Endothelial cell (in vitro differentiated cells): ENCODE data around the gene ATRNL1. TPM values are rescaled to one million over a fixed set of nuclear protein-coding genes. Genes with fewer than 3 reads are reported as not detected.
"Not testable (repeated sequence)": the region's sequence is repeated elsewhere in the genome, so short reads cannot be mapped to it uniquely, and the experiment has no call there.

Experiments
- DNase-seq: peaks from one replicate; pipeline ENCODE4 v3.0.0; 2021; ENCODE audit warnings: low spot score
- H3K27ac Mint-ChIP-seq: one replicate; pipeline ENCODE4 v1.8.0; 2021; ENCODE audit warnings: mixed read lengths, inconsistent platforms; ENCODE audit not compliant: unreplicated experiment
- H3K27me3 Mint-ChIP-seq: one replicate; pipeline ENCODE4 v1.8.0; 2021; ENCODE audit warnings: mild to moderate bottlenecking, moderate library complexity, mixed read lengths, inconsistent platforms; ENCODE audit not compliant: unreplicated experiment
- H3K36me3 Mint-ChIP-seq: one replicate; pipeline ENCODE4 v1.8.0; 2021; ENCODE audit warnings: mild to moderate bottlenecking, low read depth, mixed read lengths, inconsistent platforms; ENCODE audit not compliant: unreplicated experiment
- H3K4me1 Mint-ChIP-seq: one replicate; pipeline ENCODE4 v1.8.0; 2021; ENCODE audit warnings: mild to moderate bottlenecking, mixed read lengths, inconsistent platforms; ENCODE audit not compliant: unreplicated experiment
- H3K4me3 Mint-ChIP-seq: one replicate; pipeline ENCODE4 v1.8.0; 2021; ENCODE audit warnings: mild to moderate bottlenecking, mixed read lengths, inconsistent platforms; ENCODE audit not compliant: unreplicated experiment
- H3K9me3 Mint-ChIP-seq: one replicate; pipeline ENCODE4 v1.8.0; 2021; ENCODE audit warnings: mixed read lengths, inconsistent platforms; ENCODE audit not compliant: unreplicated experiment
- total RNA-seq: library from RNA; stranded (reverse); fragmentation: NEBNext Ultra II Directional; extraction: Animal tissue kit (Norgen Biotek cat#: 25700); gene quantifications from one replicate; pipeline ENCODE4 v1.2.1, GENCODE V29; 2021; ENCODE audit not compliant: unreplicated experiment
- TF ChIP-seq, protein P1 (sequence below): fragments of 200-600 bp; sonication (generic); IDR thresholded peaks from one replicate; pipeline ENCODE4 v1.5.0; 2021; ENCODE audit warnings: antibody characterized with exemption; ENCODE audit not compliant: unreplicated experiment

ATRNL1 gene
- total RNA-seq, 1 donor from 2014 or later, result 32.5 TPM

DNA sequence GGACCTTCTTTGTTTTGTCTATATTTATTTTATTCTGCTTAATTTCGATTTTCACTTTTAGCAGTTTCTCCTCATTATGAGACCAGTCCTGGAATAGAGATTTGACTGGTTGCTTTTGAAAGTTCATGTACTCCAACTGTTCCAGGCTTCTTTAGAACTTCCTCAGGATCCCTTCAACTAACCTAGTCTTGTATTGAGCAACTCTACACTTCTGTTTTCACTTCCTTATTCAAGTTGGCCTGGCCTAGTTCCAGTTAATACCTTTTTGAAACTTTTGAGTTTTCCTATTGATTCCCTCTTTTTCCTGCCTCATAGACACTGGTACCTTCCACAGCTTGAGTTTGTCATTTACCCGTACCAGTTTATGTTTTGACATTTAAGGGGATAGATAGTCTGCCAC lies 421.7 kb downstream of the ATRNL1 start:
- Mint-ChIP-seq H3K36me3 (no peaks in the 10 kb centered on the region), H3K27me3 (no peaks in the 10 kb centered on the region), H3K4me3 (no peak overlapping the region), H3K9me3 (no peaks in the 10 kb centered on the region), H3K4me1 (no peaks in the 10 kb centered on the region), H3K27ac (no peak overlapping the region)
- no peak for DNase-seq
- TF ChIP-seq, protein P1, sequence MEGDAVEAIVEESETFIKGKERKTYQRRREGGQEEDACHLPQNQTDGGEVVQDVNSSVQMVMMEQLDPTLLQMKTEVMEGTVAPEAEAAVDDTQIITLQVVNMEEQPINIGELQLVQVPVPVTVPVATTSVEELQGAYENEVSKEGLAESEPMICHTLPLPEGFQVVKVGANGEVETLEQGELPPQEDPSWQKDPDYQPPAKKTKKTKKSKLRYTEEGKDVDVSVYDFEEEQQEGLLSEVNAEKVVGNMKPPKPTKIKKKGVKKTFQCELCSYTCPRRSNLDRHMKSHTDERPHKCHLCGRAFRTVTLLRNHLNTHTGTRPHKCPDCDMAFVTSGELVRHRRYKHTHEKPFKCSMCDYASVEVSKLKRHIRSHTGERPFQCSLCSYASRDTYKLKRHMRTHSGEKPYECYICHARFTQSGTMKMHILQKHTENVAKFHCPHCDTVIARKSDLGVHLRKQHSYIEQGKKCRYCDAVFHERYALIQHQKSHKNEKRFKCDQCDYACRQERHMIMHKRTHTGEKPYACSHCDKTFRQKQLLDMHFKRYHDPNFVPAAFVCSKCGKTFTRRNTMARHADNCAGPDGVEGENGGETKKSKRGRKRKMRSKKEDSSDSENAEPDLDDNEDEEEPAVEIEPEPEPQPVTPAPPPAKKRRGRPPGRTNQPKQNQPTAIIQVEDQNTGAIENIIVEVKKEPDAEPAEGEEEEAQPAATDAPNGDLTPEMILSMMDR, result no peak

DNA sequence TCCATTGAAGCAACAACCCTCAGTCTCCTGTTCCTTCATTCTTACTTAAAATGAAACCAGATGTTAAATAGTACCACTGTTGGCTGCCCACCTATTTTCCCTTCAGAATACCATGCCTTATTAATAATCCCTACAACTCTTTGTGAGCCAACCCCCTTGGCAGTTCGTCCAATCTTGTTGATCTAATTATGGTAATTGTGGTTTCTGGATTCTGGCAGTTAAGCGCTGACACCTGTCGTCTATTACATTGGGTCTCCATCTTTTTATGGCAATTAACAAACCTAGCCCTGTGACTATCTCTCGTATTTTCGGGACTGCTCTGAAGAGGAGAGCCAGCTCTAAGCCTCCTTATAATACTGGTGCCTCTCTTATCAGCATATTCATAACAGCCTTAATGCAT lies 432.0 kb downstream of the ATRNL1 start:
- no peak for DNase-seq
- no peak overlapping the region for H3K4me3 Mint-ChIP-seq
- TF ChIP-seq, protein P1, result no peak
- no peaks in the 10 kb centered on the region for H3K36me3 Mint-ChIP-seq
- no peaks in the 10 kb centered on the region for H3K27me3 Mint-ChIP-seq
- no peaks in the 10 kb centered on the region for H3K9me3 Mint-ChIP-seq
- no peak overlapping the region for H3K27ac Mint-ChIP-seq
- H3K4me1 Mint-ChIP-seq, result no peaks in the 10 kb centered on the region

DNA sequence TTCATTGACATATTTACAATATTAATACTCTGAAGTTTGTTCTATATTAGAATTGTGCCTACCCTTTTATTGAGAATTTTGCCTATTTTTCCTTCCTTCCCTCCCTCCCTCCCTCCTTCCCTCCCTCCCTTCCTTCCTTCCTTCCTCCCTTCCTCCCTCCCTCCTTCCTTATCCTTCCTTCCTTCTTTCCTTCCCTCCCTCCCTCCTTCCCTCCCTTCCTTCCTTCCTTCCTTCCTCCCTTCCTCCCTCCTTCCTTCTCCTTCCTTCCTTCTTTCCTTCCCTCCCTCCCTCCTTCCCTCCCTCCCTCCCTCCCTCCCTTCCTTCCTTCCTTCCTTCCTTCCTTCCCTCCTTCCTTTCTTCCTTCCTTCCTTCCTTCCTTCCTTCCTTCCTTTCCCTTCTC lies 434.5 kb downstream of the ATRNL1 start:
- H3K36me3 Mint-ChIP-seq, DNase-seq, H3K9me3 Mint-ChIP-seq, H3K4me3 Mint-ChIP-seq, H3K27ac Mint-ChIP-seq, H3K4me1 Mint-ChIP-seq, H3K27me3 Mint-ChIP-seq: not testable (repeated sequence)

DNA sequence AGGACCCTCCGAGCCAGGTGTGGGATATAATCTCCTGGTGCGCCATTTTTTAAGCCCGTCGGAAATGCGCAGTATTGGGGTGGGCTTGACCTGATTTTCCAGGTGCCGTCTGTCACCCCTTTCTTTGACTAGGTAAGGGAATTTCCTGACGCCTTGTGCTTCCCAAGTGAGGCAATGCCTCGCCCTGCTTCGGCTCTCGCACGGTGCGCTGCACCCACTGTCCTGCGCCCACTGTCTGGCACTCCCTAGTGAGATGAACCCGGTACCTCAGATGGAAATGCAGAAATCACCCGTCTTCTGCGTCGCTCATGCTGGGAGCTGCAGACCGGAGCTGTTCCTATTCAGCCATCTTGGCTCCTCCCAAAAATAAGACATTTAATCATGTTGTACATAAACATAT lies 443.2 kb downstream of the ATRNL1 start:
- H3K36me3 Mint-ChIP-seq, H3K27ac Mint-ChIP-seq, DNase-seq, H3K27me3 Mint-ChIP-seq, H3K4me1 Mint-ChIP-seq, H3K9me3 Mint-ChIP-seq: not testable (repeated sequence)
- peak overlapping the region; percentile 15 for H3K4me3 Mint-ChIP-seq

DNA sequence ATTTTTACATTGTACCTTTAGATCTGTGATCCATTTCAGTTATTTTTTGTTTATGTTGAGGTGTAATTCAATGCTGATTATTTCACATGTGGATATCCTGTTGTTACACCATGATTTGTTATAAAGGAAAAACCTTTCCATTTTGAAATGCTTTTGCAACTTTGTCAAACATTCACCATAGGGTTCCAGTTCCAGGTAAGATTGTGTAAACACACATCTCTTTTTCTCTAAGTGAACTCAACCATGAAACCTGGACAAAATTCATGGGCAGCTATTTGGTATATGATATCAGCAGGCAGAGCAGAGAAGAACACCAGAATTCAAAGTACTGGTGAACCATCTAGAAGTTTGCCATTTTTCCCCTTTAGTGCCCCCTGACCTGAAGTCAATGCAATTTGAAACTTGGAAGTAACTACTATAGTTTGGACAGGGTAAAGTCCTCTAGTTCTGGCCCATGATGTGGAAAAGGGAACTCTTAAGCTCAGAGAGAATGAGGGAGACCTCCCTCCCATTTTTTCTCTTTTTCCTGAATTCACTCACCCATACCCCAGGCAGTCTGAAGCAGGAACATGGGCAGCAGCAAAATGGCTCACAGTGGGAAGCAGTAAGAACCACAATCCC lies 446.1 kb downstream of the ATRNL1 start:
- TF ChIP-seq, protein P1, result no peak
- Mint-ChIP-seq H3K36me3 (no peaks in the 10 kb centered on the region), H3K4me1 (no peaks in the 10 kb centered on the region), H3K9me3 (no peaks in the 10 kb centered on the region), H3K4me3 (no peak overlapping the region), H3K27ac (no peak overlapping the region), H3K27me3 (no peaks in the 10 kb centered on the region)
- DNase-seq, result no peak

DNA sequence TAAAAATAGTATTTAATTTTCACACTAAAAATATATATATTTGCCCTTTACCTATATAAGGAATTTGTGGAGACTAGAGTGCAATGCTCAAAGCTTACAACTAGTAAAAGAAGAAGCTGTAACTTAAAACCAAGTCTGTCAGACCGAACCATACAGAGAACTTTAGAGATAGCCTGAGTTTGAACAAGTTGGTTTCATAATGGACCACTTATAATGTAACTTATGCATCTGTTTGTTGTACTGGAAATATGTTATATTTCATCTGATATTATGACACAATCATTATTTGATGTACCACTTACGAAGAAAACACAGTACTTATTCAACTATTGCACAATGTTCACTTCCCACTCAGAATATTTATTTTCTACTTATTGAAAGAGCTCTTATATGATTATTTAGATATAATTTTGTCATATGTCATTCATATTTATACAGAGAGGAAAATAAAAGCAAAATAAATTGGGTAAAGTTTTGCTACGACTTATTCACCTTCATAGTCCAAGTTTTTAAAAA lies 462.8 kb downstream of the ATRNL1 start:
- H3K27ac Mint-ChIP-seq, result no peak overlapping the region
- TF ChIP-seq, protein P1, result no peak
- H3K36me3 Mint-ChIP-seq, result no peaks in the 10 kb centered on the region
- DNase-seq, result no peak
- peaks cover 2% of the 10 kb centered on the region for H3K27me3 Mint-ChIP-seq
- H3K4me3 Mint-ChIP-seq, result no peak overlapping the region
- no peaks in the 10 kb centered on the region for H3K9me3 Mint-ChIP-seq
- H3K4me1 Mint-ChIP-seq, result no peaks in the 10 kb centered on the region
